ENCODE results near the gene IP6K1.
"Not testable (repeated sequence)": the region's sequence is repeated elsewhere in the genome, so short reads cannot be mapped to it uniquely, and the experiment has no call there.

The IP6K1 gene

DNA sequence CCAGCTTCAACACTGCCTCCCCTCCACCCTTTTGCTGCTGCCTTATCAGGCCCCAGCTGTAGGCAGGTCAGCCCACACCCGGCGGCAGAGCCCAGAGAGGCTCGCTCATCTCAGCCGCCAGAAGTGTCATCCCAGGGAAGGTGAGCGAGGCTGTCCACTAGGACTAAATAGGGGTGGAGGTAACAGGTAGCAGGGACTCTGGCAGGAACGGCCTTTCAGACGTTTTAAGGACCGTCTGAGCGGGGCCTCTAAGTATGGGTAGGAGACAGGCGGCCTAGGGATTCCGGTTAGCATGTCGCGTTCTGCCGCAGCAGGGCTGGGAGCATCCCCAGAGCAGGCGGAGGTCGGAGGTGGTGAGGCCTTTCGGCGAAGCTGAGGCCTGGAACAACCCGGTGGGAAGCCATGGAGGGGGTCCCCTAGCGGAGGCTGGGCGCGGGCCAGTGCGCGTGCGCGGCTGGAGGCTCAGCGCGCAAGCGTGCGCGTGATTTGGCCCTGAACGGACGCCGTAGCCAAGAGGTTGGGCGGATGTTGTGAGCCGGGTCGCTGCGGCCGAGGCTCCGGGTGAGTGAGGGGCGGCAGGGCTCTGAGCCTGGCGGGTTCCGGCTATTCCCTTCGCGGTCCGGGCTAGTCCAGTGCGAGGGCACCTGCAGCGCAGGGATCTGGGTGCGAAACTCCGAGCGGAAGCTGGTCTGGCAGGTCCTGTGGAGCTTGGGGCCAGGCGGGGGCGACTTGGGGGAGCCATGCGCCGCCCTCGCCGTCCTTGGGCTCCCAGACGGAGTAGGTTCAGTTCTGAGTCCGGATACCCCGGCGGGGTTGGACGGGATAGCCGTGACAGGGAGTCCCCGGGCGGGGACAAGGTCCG lies 97.1 kb downstream of the IP6K1 start, which contains the start of the genes MST1 and RNF123:
MST1 (minus strand) TSS at position 429 of the 862 bp plus-strand sequence. CDS start 783 bp downstream, outside the sequence.
RNF123 (plus strand) TSS at position 512 of the 862 bp plus-strand sequence. CDS start 1,609 bp downstream, outside the sequence.
- DNase-seq (ENCODE audit: low read depth, low spot score), result peak; percentile 85

DNA sequence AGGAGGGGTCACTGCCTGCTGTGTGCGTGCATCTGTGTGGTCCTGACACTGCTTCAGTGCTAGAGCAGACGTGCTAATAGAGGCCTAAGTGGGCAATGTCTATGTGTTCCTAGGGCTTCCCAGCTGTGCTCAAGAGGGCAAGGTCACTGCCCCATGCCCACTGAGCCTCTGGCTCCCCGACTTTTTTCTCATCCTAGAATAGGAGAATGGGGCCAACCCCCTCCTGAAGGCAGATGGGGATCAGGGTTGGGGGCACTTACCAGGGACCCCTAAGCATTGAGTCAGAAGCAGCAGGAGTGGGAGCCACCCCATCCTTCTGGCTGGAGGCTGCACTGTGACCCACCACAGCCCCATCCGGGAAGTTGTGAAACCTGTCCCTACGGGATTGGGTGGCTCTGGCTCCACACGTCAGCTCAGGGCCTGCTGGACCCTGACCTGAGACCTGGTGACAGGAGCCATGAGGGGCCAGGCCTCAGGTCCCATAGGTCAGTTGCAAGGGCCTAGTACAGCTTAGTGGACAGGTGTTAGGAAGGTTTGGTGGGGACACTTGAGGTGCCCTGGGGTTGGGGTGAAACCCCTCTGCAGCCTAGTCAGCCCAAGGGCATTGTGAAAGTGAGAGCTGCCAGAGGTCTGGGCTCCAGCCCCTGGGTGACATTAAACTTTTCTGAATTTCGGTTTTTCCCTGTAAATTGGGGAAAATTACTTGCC lies 97.8 kb downstream of the IP6K1 start:
- not testable (repeated sequence) for DNase-seq (ENCODE audit: low read depth, low spot score)

DNA sequence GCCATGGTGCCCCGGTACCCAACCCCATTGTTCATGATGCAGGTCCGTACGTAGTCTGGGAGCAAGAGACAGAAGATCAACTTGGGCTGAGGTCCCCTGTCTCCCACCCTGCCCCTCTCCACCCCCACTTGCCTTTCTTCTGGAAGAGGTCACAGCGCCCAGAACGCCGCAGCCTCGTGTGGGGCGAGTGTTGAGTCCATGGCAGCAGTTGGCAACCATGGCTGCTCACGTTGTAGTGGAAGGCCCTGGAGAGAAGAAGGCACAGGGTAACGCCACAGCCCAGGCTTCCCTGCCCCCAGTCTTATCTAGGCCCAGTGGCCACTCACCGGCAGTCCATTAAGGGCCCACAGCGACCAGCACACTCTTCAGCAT lies 98.9 kb downstream of the IP6K1 start:
- not testable (repeated sequence) for DNase-seq (ENCODE audit: low read depth, low spot score)

DNA sequence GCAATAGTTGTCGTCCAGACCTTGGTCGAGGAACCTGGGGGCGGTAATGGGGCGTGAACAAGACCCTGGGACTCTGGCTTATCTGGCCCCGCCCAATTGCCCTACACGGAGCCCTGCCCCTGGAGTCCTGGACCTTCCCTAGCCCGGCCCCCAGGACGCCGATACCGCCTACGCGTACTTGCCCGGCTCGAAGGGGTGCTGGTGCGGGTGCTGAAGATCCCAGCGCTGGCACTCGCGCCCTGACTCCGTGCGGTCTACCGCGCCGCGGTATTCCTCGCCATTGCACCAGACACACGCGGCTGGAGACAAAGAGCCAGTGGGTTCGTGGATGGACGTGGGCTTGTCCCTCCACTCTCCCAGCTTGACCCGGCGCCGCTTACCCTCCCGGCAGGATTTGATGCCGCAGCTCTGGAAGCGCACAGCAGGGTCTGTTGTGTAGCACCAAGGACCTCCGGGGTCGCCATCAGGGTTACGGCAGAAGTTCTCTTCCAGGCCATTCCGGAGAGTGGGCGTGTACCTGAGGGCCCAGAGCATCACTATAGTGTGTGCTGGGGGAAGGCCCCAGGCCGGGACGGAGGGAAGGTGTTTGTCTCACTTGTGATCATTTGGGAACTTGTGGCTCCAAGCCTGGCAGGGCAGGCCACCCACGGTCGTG lies 99.4 kb downstream of the IP6K1 start:
- DNase-seq (ENCODE audit: low read depth, low spot score), result not testable (repeated sequence)

- DNase-seq (ENCODE audit: low read depth, low spot score), result not testable (repeated sequence)
Measured at GRCh38 chr3:49686346-49686745, 100.0 kb downstream of the IP6K1 start.

- not testable (repeated sequence) for DNase-seq (ENCODE audit: low read depth, low spot score)
Measured at GRCh38 chr3:49685846-49686245, 100.5 kb downstream of the IP6K1 start.

- not testable (repeated sequence) for DNase-seq (ENCODE audit: low read depth, low spot score)
Measured at GRCh38 chr3:49685103-49685502, 101.2 kb downstream of the IP6K1 start.

DNA sequence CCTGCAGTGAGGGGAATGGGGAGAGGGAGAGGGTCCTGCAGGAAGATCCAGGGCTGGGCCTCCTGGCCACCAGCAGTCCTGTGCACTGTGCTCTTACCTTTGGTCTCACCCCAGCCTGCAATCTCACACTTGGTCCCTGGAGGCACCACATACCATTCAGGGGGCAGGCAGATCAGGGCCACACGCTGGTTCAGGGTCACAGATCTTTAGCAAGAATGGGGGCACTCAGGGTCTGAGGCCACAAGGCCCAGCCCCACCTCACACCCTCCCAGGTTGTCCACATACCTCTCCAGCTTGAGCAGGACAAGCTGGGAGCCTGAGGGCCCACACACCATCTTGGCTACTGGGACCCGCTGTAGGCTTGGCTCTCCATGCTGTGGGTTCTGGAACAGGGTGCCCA lies 101.9 kb downstream of the IP6K1 start:
- not testable (repeated sequence) for DNase-seq (ENCODE audit: low read depth, low spot score)

- no peak for DNase-seq (ENCODE audit: low read depth, low spot score)
Measured at GRCh38 chr3:49683162-49683561, 103.2 kb downstream of the IP6K1 start.

DNA sequence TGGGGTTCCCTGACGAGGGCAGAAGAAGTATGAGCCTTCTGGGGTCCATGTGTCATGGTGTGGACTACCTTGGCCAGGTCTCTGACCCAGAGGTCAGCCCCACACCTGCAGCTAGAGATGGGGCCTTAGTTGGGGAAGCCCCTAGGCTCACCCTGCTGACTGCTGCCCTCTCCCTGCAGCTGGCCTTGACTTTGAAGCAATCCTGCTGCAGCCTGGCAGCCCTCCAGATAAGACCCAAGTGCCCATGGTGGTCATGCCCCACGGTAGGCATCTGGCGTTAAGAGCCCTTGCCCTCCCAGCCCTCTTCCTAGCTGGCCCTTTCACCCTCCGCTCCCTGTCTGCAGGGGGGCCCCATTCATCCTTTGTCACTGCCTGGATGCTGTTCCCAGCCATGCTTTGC lies 104.8 kb downstream of the IP6K1 start:
- no peak for DNase-seq (ENCODE audit: low read depth, low spot score)

- DNase-seq (ENCODE audit: low read depth, low spot score), result no peak
Measured at GRCh38 chr3:49681232-49681522, 105.2 kb downstream of the IP6K1 start.

DNA sequence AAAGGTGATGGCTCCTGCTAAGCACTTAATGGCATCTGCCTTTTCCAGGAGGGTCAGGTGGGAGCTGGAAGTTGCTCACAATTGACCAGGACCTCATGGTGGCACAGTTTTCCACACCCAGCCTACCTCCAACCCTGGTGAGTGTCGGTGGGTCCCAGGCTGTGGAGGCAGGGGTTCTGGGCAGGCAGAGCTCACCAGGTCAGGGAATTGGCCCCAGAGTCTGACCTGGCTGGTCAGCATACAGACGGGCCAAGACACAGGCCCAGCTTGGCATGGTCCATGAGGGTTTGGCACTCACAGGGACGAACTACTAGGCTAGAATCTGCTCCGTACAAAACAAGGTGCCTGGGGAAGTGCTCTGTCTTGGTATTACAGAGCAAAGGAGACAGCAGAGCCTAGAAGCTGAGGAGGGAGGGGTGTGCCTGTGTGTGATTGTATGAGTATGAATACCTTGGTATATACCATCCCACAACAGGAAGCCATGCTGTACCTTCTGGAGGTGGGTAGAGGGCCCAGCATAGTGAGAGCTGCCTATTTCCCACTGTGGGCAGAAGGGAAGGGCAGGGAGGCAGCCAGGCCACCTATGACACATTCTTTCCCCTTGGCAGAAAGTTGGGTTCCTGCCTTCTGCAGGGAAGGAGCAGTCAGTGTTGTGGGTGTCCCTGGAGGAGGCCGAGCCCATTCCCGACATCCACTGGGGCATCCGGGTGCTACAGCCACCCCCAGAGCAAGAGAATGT lies 105.7 kb downstream of the IP6K1 start:
- no peak for DNase-seq (ENCODE audit: low read depth, low spot score)

DNA sequence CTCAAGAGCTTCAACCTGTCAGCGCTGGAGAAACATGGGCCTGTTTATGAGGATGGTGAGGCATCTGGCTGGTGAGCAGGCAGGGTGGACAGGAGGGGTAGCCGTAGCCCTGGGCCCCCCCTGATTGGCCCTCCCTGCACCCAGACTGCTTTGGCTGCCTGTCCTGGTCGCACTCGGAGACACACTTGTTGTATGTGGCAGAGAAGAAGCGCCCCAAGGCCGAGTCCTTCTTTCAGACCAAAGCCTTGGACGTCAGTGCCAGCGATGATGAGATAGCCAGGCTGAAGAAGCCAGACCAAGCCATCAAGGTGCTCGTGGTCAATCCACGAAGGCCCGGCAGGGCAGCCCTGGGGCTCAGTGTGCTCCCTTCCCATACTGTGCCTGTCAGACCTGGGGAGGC lies 110.4 kb downstream of the IP6K1 start:
- no peak for DNase-seq (ENCODE audit: low read depth, low spot score)

DNA sequence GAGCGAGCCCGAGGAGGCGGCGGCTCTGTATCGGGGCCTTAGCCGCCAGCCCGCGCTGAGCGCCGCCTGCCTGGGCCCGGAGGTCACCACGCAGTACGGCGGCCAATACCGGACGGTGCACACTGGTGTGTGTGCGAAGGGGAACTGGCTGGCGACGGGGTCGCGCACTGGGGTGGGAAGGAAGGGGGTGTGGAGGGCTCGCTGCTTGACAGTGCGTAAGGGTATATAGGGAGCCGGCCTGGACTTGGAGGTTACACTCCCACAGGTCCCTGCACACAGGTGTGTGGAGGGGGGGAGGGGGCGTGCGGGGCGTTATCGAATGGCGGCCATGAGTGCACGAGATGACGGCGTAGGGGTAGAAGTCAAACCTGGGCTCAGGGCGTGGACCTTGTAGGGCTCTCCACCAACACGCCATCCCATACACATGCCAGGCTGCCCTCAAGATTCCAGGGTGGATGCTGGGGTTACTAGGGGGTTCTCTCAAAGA lies 111.8 kb downstream of the IP6K1 start:
- DNase-seq (ENCODE audit: low read depth, low spot score), result no peak

Data from activated CD4-positive, CD25-positive, alpha-beta regulatory T cell treated with anti-CD3 and anti-CD28 coated beads, Interleukin-2, amount 50 U/mL, for 16 hours (primary cell).